Measurements from ENCODE around the gene OVCA2.

The OVCA2 gene

GRCh38 chr17:2034806-2035540 lies 6.8 kb upstream of the OVCA2 start:
- no peak overlapping the region for H3K4me3 ChIP-seq (ENCODE audit: low read depth, low read length)
- DNase-seq (ENCODE audit: low read depth) = no peak

GRCh38 chr17:2035541-2036488 lies 6.0 kb upstream of the OVCA2 start:
- DNase-seq (ENCODE audit: low read depth) = no peak
- TF ChIP-seq CTCF (IDR thresholded peaks at IDR 0.05; ENCODE audit: insufficient read depth, low read depth, low read length, missing control alignments) = no peak
- no peak overlapping the region for H3K4me3 ChIP-seq (ENCODE audit: low read depth, low read length)

More at GRCh38 chr17:2034806-2035540, 6.8 kb upstream of the OVCA2 start:
- no peak for TF ChIP-seq CTCF (IDR thresholded peaks at IDR 0.05; ENCODE audit: insufficient read depth, low read depth, low read length, missing control alignments)

- no peak for DNase-seq (ENCODE audit: low read depth)
- no peak for TF ChIP-seq CTCF (IDR thresholded peaks at IDR 0.05; ENCODE audit: insufficient read depth, low read depth, low read length, missing control alignments)
- H3K4me3 ChIP-seq (ENCODE audit: low read depth, low read length) = no peak overlapping the region
Measured at GRCh38 chr17:2037155-2037554, 4.7 kb upstream of the OVCA2 start.

GRCh38 chr17:2040219-2040827 lies 1.5 kb upstream of the OVCA2 start:
- TF ChIP-seq CTCF (IDR thresholded peaks at IDR 0.05; ENCODE audit: insufficient read depth, low read depth, low read length, missing control alignments) = no peak
- no peak for DNase-seq (ENCODE audit: low read depth)
- no peak overlapping the region for H3K4me3 ChIP-seq (ENCODE audit: low read depth, low read length)

- TF ChIP-seq CTCF (IDR thresholded peaks at IDR 0.05; ENCODE audit: insufficient read depth, low read depth, low read length, missing control alignments) = no peak
- H3K4me3 ChIP-seq (ENCODE audit: low read depth, low read length) = peak overlapping the region; percentile 51; the same call in 1 of the 2 replicates
- DNase-seq (ENCODE audit: low read depth) = no peak
Measured at GRCh38 chr17:2040942-2041560, 771 bp upstream of the OVCA2 start.

- no peak for TF ChIP-seq CTCF (IDR thresholded peaks at IDR 0.05; ENCODE audit: insufficient read depth, low read depth, low read length, missing control alignments)
- peak overlapping the region; percentile 90 for H3K4me3 ChIP-seq (ENCODE audit: low read depth, low read length)
- DNase-seq (ENCODE audit: low read depth) = peak; percentile 45
Measured at GRCh38 chr17:2042390-2042847, 597 bp downstream of the OVCA2 start.
